Measurements from ENCODE around the gene COL5A1. TPM values are rescaled to one million over a fixed set of nuclear protein-coding genes. Genes with fewer than 3 reads are reported as not detected.
A peak's percentile ranks its signal among the peaks of the same experiment; 100 is the strongest.

COL5A1 gene
- total RNA-seq, 6 donors from 2014 or later: 7.5 to 75.4 (median 27.4) TPM

- no peak for ATAC-seq (ENCODE audit: low FRiP score in 2 of 2)
- Histone ChIP-seq H3K27ac (no peak overlapping the region), H3K4me1 (peaks cover 0 to 17% (median 8%) of the 10 kb centered on the region in 4 donors), H3K9me3 (no peaks in the 10 kb centered on the region), H3K27me3 (no peaks in the 10 kb centered on the region), H3K36me3 (peaks cover 0 to 4% (median 0%) of the 10 kb centered on the region in 4 donors), H3K4me3 (no peak overlapping the region)
- TF ChIP-seq POLR2A (IDR thresholded peaks at IDR 0.05): no peak
- TF ChIP-seq POLR2AphosphoS5 (IDR thresholded peaks at IDR 0.05): no peak
- TF ChIP-seq EP300 (IDR thresholded peaks at IDR 0.05): no peak
- TF ChIP-seq, protein P1, sequence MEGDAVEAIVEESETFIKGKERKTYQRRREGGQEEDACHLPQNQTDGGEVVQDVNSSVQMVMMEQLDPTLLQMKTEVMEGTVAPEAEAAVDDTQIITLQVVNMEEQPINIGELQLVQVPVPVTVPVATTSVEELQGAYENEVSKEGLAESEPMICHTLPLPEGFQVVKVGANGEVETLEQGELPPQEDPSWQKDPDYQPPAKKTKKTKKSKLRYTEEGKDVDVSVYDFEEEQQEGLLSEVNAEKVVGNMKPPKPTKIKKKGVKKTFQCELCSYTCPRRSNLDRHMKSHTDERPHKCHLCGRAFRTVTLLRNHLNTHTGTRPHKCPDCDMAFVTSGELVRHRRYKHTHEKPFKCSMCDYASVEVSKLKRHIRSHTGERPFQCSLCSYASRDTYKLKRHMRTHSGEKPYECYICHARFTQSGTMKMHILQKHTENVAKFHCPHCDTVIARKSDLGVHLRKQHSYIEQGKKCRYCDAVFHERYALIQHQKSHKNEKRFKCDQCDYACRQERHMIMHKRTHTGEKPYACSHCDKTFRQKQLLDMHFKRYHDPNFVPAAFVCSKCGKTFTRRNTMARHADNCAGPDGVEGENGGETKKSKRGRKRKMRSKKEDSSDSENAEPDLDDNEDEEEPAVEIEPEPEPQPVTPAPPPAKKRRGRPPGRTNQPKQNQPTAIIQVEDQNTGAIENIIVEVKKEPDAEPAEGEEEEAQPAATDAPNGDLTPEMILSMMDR (IDR thresholded peaks at IDR 0.05): no peak
- DNase-seq: peak in 1 of 2 donors; percentile 68
- WGBS, 2 donors: 72 to 88% methylated on average over 10 to 12 of the region's 12 CpGs
These were observed 142.1 kb downstream of the COL5A1 start for GRCh38 chr9:134783699-134784039.

DNA sequence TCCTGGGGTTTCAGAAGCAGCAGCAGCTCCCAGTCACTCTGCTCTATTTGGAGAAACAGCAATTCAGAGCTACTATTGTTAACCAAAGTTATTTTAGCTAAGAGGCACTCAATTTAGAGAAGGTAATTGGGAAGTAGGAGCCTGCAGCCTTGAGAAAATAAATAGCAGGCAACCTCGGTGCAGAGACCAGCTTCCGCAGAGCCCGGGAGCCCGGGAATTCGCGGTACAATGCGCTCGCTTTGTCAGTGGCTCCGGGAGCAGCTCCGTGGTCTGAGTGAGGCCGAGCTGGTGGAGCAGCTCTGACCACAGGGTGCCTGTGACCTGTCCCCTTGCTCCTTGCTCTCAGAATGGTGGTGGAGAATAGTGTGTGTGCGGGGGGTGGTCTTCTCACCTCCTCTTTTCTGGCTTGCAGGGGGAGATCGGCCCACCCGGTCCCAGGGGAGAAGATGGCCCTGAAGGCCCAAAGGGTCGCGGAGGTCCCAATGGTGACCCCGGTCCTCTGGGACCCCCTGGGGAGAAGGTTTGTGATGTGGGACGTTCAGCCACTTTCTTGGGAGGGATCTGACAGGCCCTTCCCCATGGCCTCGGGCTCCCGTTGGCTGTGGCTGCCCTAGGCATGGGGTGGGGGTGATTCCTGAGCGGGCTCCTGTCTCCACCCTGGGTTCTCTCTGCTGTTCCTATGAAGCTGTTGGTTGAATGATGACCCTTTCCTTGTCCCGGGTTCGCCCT, 143.1 kb downstream of the COL5A1 start:
- ATAC-seq (ENCODE audit: low FRiP score in 2 of 2) (no peak), DNase-seq (no peak)
- Histone ChIP-seq H3K9me3 (no peaks in the 10 kb centered on the region), H3K4me3 (no peak overlapping the region), H3K27ac (no peak overlapping the region), H3K27me3 (no peaks in the 10 kb centered on the region), H3K36me3 (peaks cover 0 to 4% (median 0%) of the 10 kb centered on the region in 4 donors), H3K4me1 (peaks cover 0 to 17% (median 8%) of the 10 kb centered on the region in 4 donors)
- 62 to 66% methylated on average over 19 to 21 of the region's 23 CpGs for WGBS, 2 donors
- TF ChIP-seq POLR2A (IDR thresholded peaks at IDR 0.05): no peak

GRCh38 chr9:134785325-134786108, 143.9 kb downstream of the COL5A1 start:
- H3K27ac ChIP-seq: no peak overlapping the region
- TF ChIP-seq POLR2AphosphoS5 (IDR thresholded peaks at IDR 0.05) (no peak), POLR2A (IDR thresholded peaks at IDR 0.05) (no peak), EP300 (IDR thresholded peaks at IDR 0.05) (no peak)
- TF ChIP-seq, protein P1 (IDR thresholded peaks at IDR 0.05): no peak
- DNase-seq: no peak
- H3K4me1 ChIP-seq: peaks cover 0 to 17% (median 8%) of the 10 kb centered on the region in 4 donors
- no peak overlapping the region for H3K4me3 ChIP-seq
- H3K9me3 ChIP-seq: no peaks in the 10 kb centered on the region
- WGBS, 2 donors: 61 to 63% methylated on average over 21 to 23 of the region's 23 CpGs
- no peaks in the 10 kb centered on the region for H3K27me3 ChIP-seq
- ATAC-seq (ENCODE audit: low FRiP score in 2 of 2): peak in 1 of 2 donors; percentile 47
- peaks cover 0 to 1% (median 0%) of the 10 kb centered on the region in 4 donors for H3K36me3 ChIP-seq

- no peak for ATAC-seq (ENCODE audit: low FRiP score in 2 of 2)
- 90 to 91% methylated on average over 7 to 8 of the region's 8 CpGs for WGBS, 2 donors
These were observed 146.3 kb downstream of the COL5A1 start for GRCh38 chr9:134787601-134788531.

More at GRCh38 chr9:134787601-134788531, 146.3 kb downstream of the COL5A1 start:
- Histone ChIP-seq H3K4me1 (peaks cover 0 to 17% (median 7%) of the 10 kb centered on the region in 4 donors), H3K9me3 (no peaks in the 10 kb centered on the region), H3K27ac (no peak overlapping the region), H3K4me3 (no peak overlapping the region), H3K36me3 (peaks cover 0 to 4% (median 0%) of the 10 kb centered on the region in 4 donors), H3K27me3 (no peaks in the 10 kb centered on the region)
- no peak for TF ChIP-seq POLR2AphosphoS5 (IDR thresholded peaks at IDR 0.05)
- TF ChIP-seq POLR2A (IDR thresholded peaks at IDR 0.05): no peak
- TF ChIP-seq EP300 (IDR thresholded peaks at IDR 0.05): no peak
- TF ChIP-seq, protein P1 (IDR thresholded peaks at IDR 0.05): no peak
- DNase-seq: no peak

Data from upper lobe of left lung (tissue), 6 donors.